B cell (primary cell): ENCODE results near the gene TMA7.

ENCODE experiments used
- EZH2 ChIP-seq: IDR thresholded peaks from 2 replicates; pipeline ENCODE4 v1.6.1; 2012; ENCODE audit warnings: borderline replicate concordance, low read depth, mild to moderate bottlenecking, moderate library complexity, low read length; ENCODE audit not compliant: insufficient read depth, poor library complexity, severe bottlenecking
- TF ChIP-seq, protein P1 (sequence below): fragments of 200-600 bp; IDR thresholded peaks from one replicate; pipeline ENCODE4 v1.8.0; 2022; ENCODE audit warnings: antibody characterized with exemption, mild to moderate bottlenecking

DNA sequence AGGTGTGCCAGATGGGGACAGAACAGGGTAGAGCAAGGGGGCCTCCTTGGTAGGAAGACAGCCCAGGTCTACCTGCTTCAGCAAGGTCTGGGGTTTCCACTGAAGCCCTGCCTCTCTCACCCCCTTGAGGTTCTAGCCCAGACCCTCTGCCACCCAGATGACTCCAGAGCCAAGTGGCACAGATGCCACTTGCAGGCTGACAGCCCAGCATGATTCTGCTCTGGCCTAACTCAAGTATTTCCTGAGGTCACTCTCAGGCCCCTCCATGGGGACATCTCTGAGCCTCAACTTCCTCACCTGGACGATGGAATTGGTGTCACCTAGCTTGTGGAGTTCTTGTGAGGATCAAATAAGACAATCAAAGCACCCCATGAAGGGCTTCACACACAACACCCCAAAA lies 34.1 kb upstream of the TMA7 start:
- TF ChIP-seq, protein P1, sequence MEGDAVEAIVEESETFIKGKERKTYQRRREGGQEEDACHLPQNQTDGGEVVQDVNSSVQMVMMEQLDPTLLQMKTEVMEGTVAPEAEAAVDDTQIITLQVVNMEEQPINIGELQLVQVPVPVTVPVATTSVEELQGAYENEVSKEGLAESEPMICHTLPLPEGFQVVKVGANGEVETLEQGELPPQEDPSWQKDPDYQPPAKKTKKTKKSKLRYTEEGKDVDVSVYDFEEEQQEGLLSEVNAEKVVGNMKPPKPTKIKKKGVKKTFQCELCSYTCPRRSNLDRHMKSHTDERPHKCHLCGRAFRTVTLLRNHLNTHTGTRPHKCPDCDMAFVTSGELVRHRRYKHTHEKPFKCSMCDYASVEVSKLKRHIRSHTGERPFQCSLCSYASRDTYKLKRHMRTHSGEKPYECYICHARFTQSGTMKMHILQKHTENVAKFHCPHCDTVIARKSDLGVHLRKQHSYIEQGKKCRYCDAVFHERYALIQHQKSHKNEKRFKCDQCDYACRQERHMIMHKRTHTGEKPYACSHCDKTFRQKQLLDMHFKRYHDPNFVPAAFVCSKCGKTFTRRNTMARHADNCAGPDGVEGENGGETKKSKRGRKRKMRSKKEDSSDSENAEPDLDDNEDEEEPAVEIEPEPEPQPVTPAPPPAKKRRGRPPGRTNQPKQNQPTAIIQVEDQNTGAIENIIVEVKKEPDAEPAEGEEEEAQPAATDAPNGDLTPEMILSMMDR, result no peak
- no peak for TF ChIP-seq EZH2
